ENCODE measurements around the gene LYPLA2. TPM values are rescaled to one million over a fixed set of nuclear protein-coding genes. Genes with fewer than 3 reads are reported as not detected.

Gene LYPLA2
- total RNA-seq, 1 donor from 2014 or later = 45.9 TPM

DNA sequence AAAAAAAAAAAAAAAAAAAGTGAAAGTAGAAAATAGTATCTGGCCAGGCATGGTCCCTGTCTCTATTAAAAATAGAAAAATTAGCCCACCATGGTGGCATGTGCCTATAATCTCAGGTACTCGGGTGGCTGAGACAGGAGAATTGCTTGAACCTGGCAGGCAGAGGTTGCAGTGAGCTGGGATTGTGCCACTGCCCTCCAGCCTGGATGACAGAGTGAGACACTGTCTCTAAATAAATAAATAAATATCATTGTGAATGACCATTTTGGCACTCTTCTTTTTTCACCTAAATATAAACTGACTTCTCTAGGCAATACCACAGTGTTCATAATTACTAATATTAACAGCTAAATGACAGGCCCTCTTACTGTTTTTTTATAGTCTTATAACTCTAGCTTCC lies 33.1 kb upstream of the LYPLA2 start:
- Histone ChIP-seq H3K4me1 (peaks cover 6% of the 10 kb centered on the region), H3K27me3 (no peaks in the 10 kb centered on the region), H3K9me3 (no peaks in the 10 kb centered on the region), H3K4me3 (no peak overlapping the region), H3K27ac (no peak overlapping the region), H3K36me3 (peaks cover 98% of the 10 kb centered on the region)
- intact Hi-C loops (cut with DNase I) = no loop called here
- TF ChIP-seq, protein P1, sequence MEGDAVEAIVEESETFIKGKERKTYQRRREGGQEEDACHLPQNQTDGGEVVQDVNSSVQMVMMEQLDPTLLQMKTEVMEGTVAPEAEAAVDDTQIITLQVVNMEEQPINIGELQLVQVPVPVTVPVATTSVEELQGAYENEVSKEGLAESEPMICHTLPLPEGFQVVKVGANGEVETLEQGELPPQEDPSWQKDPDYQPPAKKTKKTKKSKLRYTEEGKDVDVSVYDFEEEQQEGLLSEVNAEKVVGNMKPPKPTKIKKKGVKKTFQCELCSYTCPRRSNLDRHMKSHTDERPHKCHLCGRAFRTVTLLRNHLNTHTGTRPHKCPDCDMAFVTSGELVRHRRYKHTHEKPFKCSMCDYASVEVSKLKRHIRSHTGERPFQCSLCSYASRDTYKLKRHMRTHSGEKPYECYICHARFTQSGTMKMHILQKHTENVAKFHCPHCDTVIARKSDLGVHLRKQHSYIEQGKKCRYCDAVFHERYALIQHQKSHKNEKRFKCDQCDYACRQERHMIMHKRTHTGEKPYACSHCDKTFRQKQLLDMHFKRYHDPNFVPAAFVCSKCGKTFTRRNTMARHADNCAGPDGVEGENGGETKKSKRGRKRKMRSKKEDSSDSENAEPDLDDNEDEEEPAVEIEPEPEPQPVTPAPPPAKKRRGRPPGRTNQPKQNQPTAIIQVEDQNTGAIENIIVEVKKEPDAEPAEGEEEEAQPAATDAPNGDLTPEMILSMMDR (IDR thresholded peaks at IDR 0.05) = no peak
- ATAC-seq = no peak
- no peak for DNase-seq

DNA sequence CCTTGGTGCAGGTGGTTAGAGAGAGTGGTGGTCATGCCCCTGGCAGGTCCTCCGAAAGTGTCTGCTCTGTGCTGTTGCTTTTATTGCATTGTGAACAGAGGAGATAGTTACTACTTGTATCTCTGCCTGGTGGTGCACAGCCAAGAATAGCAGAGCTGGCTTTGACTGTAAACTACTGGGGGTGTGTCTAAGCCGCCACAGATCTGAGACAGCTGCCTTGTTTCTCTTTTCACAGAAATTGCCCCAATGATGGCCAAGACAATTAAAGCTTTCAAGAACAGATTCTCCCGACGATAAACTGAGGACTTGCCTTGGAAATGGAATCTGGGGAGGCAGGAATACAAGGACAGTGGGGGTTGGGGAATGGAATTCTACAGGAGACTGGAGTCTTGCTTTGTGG lies 31.7 kb upstream of the LYPLA2 start:
- TF ChIP-seq, protein P1 (IDR thresholded peaks at IDR 0.05) = no peak
- DNase-seq = no peak
- H3K4me1 ChIP-seq = peaks cover 6% of the 10 kb centered on the region
- H3K36me3 ChIP-seq = peaks cover 96% of the 10 kb centered on the region
- H3K4me3 ChIP-seq = no peak overlapping the region
- H3K27ac ChIP-seq = no peak overlapping the region
- no peaks in the 10 kb centered on the region for H3K9me3 ChIP-seq
- no peaks in the 10 kb centered on the region for H3K27me3 ChIP-seq
- intact Hi-C loops (cut with DNase I) = no loop called here
- ATAC-seq = no peak

DNA sequence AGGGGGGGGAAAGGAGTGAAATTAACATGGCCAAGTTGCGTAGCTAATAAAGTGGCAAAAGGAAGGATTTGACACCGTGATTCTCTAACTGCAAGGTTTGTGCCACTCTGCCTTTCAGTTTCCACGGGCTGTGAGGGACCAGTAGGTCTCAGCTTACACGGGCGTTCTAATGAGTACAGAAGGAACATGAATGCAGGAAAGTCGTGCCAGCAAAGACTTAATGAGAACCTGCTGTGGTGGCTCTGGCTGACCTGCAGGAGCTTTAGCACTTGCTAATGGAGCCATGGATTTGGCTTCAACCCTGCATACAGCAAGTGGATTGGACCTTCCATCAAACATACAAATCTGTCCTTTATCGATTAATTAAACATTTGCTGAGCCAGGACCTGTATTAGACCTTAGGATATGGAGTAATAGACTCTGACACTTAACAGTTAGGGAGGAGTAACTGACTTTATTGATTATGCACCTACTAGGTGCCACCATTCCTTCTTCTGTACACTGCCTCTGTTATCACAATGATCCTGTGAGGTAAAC lies 27.8 kb upstream of the LYPLA2 start:
- peaks cover 69% of the 10 kb centered on the region for H3K36me3 ChIP-seq
- H3K4me1 ChIP-seq = peaks cover 6% of the 10 kb centered on the region
- no peak for ATAC-seq
- H3K27ac ChIP-seq = no peak overlapping the region
- no peaks in the 10 kb centered on the region for H3K27me3 ChIP-seq
- no peak for DNase-seq
- H3K4me3 ChIP-seq = no peak overlapping the region
- intact Hi-C loops (cut with DNase I) = loop anchor here (10.0 kb wide), 1 partner anchor 152 kb away; the partner anchor contains the start of gene CNR2
- no peaks in the 10 kb centered on the region for H3K9me3 ChIP-seq
- TF ChIP-seq, protein P1 (IDR thresholded peaks at IDR 0.05) = no peak

DNA sequence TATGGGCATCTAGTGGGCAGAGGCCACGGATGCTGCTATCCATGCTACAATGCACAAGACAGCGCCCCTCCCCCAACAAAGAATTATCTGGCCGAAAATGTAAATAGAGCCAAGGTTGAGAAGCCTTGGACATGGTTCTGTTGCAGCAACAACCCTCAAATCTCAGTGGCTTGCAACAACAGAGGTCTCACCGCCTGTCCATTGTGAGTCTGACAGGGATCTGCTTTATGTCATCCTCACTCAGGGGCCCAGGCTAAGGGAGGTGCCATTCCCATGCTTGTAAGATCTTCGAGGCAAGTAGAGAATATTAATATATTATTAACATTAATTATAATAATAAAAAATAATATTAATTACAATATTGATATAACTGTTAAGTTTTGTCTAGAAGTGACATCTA lies 22.2 kb upstream of the LYPLA2 start:
- H3K4me1 ChIP-seq = peaks cover 4% of the 10 kb centered on the region
- H3K27me3 ChIP-seq = no peaks in the 10 kb centered on the region
- H3K36me3 ChIP-seq = peaks cover 21% of the 10 kb centered on the region
- no peaks in the 10 kb centered on the region for H3K9me3 ChIP-seq
- TF ChIP-seq, protein P1 (IDR thresholded peaks at IDR 0.05) = no peak
- no peak overlapping the region for H3K4me3 ChIP-seq
- intact Hi-C loops (cut with DNase I) = loop anchor here (10.0 kb wide), 1 partner anchor 146 kb away; the partner anchor contains the start of gene CNR2
- H3K27ac ChIP-seq = no peak overlapping the region
- DNase-seq (no peak), ATAC-seq (no peak)

DNA sequence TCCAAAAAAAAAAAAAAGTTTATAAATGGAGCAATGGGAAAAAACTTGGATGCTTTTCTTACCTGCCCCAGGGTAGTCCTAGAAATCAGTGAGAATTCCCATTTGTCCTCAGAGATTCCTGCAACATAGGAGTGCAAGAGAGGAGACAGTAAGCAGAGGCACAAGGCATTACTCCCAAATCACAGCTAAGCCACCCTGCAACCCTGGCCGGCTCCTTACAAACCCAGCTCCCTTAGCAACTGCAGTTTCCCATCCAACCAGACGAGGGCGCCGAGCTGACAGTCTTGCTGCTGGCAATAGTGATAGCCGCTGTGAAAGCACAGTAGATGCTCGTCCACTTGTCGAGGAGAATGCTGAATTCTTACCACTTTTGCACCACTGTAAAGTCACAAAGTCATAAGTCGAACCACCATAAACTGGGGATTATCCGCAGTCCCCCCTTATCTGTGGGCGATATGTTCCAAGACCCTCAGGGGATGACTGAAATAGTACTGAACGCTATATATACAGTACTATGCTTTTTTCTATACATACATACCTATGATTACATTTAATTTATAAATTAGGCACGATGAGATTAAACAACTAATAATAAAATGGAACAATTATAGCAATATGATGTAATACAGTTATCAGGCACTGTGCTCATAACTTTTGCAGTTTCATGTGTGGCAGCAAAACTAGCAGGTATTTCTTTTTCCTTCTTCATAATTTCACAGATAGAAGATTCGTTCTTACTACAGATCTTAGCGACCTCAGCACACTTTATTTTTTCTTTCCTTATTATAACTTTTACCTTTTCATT lies 18.7 kb upstream of the LYPLA2 start:
- intact Hi-C loops (cut with DNase I) = no loop called here
- H3K27me3 ChIP-seq = no peaks in the 10 kb centered on the region
- peak; percentile 92 for DNase-seq
- no peak overlapping the region for H3K27ac ChIP-seq
- TF ChIP-seq, protein P1 (IDR thresholded peaks at IDR 0.05) = peak; percentile 96
- peak; percentile 98 for ATAC-seq
- no peaks in the 10 kb centered on the region for H3K9me3 ChIP-seq
- no peak overlapping the region for H3K4me3 ChIP-seq
- peaks cover 12% of the 10 kb centered on the region for H3K4me1 ChIP-seq
- H3K36me3 ChIP-seq = peaks cover 5% of the 10 kb centered on the region
